Measurements from ENCODE around the gene HS2ST1.

- TF ChIP-seq POLR2A (IDR thresholded peaks at IDR 0.05) = no peak
- no peak for TF ChIP-seq CTCF (IDR thresholded peaks at IDR 0.05)
Observed at GRCh38 chr1:86972262-86972661, 57.8 kb downstream of the HS2ST1 start.

All from thyroid gland (tissue), 4 donors.